ENCODE measurements around the gene PRCC.

PRCC gene

DNA sequence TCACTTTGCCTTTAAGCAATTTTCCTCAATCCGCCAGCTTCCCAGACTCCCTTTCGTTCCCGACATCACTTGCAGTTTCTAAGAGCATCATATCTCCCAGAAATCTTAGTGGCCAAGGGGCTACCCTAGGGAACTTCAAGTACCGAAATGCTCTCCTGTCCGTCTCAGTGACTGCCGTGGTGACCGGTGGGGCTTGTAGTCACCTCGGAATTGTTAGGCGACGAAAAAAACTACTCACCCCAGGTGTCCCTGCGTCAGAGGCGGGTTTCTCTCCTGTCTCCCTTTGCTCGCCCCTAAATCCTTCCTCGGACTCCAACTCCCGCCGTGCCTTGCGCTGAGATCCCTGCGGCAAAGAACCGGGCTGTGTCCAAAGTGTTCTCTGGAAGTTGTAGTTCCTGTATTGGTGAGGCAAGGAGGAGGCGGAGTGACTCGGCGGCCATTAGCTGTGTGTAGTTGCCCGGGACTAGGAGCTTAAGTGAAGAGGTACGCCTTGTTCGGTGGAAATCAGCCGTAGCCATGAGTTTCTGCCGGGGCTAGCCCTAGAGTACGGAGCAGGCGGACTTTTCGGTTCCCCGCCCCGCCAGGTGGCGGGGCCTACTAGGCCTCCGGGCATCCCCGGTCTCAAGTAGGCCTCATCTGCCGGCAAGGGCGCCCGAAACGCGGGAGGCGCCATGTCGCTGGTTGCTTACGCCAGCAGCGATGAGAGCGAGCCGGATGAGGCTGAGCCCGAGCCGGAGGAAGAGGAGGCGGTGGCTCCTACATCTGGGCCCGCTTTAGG is at the start of gene PRCC:
Gene PRCC (plus strand): TSS at position 435 of the 778 bp plus-strand sequence. CDS start 237 bp downstream, at position 672.
- peak; percentile 86 to 96 for DNase-seq (ENCODE audit: low read depth in 1 of 2, low spot score in 1 of 2)

- DNase-seq (ENCODE audit: low read depth in 1 of 2, low spot score in 1 of 2), result no peak
These were observed 46.2 kb upstream of the PRCC start for GRCh38 chr1:156721131-156721530.

DNA sequence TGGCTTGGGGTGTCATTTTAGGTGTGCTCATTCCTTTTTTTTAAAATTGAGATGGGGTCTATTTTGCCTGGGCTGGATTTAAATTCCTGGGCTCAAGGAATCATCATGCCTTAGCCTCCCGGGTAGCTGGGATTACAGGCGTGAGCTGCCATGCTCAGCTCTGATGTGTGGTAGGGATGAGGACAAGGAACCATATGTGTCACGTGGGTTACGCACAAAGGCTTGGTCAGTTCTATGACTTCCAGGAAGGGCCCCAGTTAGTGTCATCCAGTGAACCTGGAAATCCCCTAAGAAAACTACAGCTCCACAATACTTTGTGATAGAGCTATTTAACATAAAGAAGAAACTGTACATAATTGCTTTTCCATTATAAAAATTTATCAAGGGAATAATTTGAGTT is 45.8 kb upstream of the PRCC start:
- DNase-seq (ENCODE audit: low read depth in 1 of 2, low spot score in 1 of 2), result no peak

- DNase-seq (ENCODE audit: low read depth in 1 of 2, low spot score in 1 of 2), result peak; percentile 64 to 67
These were observed 41.6 kb upstream of the PRCC start for GRCh38 chr1:156725683-156726280.

DNA sequence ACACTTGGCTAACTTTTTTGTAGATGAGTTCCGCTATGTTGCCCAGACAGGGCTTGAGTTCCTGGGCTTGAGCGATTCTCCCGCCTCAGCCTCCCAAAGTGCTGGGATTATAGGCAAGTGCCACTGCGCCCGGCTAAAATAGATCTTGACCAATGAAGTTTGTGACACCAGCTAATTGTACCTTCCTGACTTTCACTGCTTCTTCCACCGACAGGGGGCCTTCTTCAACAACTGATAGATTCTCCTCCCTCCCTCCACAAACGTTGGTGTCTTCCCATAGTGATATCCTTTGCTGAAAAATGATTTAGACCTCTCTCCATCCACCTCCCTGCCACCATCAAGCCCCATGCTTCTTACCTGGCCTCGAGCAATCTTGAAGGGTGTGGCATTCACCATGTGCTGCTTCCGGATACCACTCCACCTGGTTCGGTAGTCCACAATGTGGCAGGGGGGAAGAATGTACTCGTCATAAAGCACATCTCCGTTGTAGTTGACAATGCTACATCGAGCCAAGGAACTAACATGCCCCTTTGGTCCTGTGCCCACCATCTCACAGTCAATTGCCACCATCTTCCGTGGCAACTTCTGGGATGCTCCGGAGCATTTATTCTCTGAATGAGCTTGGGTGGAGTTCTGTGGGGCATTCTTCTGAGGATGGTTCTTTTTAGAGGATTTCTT is 40.6 kb upstream of the PRCC start:
- DNase-seq (ENCODE audit: low read depth in 1 of 2, low spot score in 1 of 2), result peak in 1 of 2 donors; percentile 30

GRCh38 chr1:156727492-156727891 is 39.8 kb upstream of the PRCC start:
- no peak for DNase-seq (ENCODE audit: low read depth in 1 of 2, low spot score in 1 of 2)

DNA sequence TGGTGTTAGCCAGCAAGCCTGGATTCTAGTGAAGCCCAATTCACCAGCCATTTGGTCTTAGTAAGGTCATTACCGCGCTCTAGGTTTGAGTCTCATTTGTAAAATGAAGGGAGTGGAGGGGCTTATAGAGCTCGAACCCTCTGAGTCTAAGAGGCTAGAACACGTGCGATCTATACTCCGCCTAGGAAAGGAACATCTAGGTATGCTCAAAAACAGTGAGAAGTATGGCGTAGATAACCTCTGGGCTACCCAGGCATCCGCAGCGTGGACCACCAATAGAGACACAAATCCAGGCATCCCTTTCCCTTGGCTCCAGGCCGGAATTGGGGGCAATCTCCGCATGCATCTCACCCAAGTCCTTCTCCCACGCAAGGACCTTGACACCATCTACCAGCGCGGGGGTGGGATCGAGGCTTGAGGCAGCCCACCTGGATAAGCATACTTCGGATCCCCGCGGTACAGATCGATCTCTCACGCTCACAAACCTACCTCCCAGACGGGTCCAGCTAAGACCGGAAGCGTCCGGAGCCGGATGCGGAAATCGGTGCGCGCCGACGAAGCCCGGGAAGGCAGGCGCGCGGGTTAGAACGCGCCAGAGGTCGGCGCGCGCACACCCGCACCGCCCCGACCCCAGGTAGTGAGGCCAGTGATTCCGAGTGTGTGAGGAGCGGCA is 39.3 kb upstream of the PRCC start, which contains the start of gene METTL25B:
Gene METTL25B (plus strand): TSS at position 544 of the 673 bp plus-strand sequence. CDS start 636 bp downstream, outside the sequence.
- DNase-seq (ENCODE audit: low read depth in 1 of 2, low spot score in 1 of 2), result peak in 1 of 2 donors; percentile 72

DNA sequence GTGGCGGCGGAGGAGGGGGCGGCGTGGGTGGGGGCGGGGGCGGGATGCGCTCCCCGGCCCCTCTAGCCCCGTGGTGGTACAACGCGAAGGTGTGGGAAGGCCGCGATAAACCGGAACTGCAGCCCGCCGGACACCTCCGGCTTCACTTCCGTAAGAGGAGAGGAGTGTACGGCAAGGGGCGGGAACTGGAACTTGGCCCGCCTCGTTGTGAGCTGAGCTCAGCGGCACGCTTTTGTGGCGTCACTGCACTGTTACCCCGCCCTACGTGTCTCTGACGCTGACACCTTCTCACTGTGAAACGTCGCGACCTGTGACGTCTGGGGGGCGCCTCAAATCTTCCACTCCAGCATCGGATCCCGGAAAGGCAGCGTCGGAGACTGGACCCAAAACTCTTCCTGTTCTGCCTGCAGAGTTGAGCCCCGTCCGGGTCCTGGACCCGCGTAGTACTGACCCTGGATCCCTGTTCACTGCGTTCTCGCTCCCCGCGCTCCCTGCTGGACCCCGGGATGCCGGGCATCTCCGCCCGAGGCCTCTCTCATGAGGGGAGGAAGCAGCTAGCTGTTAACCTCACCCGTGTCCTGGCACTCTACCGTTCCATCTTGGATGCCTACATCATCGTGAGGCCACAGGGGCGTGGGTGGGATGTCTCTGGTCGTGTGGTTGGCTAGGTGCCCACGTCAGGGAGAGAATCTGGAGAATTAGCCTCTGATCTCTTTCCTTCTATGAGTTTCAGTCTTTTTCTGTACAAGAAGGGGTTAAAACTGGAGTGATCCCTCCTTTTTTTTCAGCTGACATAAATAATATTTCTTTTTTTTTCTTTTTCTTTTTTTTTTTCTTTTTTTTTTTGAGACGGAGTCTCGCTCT is 38.5 kb upstream of the PRCC start, which contains the start of gene ISG20L2:
Gene ISG20L2 (minus strand): TSS at position 168 of the 864 bp plus-strand sequence. CDS start 1,114 bp downstream, outside the sequence.
- DNase-seq (ENCODE audit: low read depth in 1 of 2, low spot score in 1 of 2), result peak; percentile 88 to 93

GRCh38 chr1:156733989-156734584 is 33.2 kb upstream of the PRCC start:
- DNase-seq (ENCODE audit: low read depth in 1 of 2, low spot score in 1 of 2), result no peak

DNA sequence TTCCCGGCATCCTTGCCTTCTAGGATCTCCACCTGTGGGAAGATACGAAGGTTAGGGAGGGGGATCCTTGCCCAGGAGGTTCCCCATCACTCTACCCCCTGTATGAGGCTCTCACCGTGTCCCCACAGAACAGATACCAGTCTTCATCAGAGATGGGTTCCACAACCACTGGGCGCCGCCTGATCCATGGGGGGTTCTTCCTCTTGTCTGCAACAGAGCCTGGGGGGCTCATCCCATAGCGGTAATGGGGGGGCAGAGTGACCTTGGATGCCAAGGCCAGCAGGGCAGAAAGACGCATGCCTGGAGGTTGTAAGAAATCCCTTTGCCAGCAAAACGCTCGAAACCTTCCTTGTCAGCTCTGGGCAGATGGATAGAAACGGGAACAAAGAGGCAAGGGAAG is 28.9 kb upstream of the PRCC start:
- no peak for DNase-seq (ENCODE audit: low read depth in 1 of 2, low spot score in 1 of 2)

DNA sequence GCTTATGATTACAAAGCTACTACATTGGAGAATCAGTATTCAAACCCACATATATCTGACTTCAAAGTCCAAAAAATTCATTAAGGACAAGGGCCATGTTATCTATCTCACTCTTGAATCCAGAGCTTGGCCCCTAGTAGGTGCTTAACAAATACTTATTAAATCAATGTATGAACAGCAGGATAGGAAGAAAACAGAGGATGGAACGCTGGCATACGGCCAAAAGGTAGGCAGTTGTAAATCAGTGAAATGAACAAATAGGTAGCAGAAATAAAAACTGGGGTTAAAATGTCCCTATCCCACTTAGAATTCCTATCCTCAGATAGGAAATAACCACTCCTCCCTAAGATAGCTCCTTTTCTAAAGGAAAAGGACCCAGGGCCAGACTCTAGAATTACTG is 28.4 kb upstream of the PRCC start:
- no peak for DNase-seq (ENCODE audit: low read depth in 1 of 2, low spot score in 1 of 2)

GRCh38 chr1:156740237-156740740 is 27.0 kb upstream of the PRCC start:
- DNase-seq (ENCODE audit: low read depth in 1 of 2, low spot score in 1 of 2), result no peak

DNA sequence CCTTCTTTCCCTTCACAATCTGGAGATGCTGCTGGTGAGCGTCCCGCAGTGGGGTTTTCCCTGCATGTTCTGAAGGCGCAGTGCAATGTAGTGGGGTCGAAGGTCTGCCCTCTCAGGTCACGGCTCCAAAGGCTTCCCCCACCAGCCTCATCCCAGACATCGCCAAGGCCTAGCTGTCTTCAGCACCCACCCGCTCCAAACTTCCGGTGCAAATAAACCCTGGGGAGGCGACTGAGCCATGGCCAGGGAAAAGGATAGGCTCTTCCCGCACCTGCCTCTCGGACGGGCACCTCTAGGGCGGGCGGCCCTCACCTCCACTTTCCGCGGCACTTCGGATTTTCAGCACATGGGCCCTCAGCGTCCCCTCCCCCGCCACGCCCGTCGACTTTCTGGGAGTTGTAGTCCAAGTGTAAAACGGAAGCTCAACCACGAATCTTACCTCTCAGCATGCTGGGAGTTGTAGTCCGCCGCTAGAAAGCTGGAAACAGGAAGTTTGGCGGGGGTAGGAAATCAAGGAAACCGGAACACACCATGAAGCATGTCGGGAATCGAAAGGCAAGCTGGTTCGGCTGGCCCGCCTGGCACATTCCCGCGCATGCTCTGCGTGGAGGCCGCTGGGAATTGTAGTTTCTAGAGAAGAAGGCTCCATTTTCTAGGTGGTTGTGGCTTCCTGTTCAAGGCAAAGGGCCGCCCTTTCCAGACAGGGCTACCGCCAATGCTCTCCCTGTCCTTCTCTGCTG is 26.4 kb upstream of the PRCC start, which contains the start of gene MRPL24:
Gene MRPL24 (minus strand): TSS at position 348 of the 740 bp plus-strand sequence. CDS start 2,384 bp downstream, outside the sequence.
- DNase-seq (ENCODE audit: low read depth in 1 of 2, low spot score in 1 of 2), result peak; percentile 86 to 98

- no peak for DNase-seq (ENCODE audit: low read depth in 1 of 2, low spot score in 1 of 2)
These were observed 25.8 kb upstream of the PRCC start for GRCh38 chr1:156741481-156741983.

GRCh38 chr1:156742017-156742416 is 25.3 kb upstream of the PRCC start:
- DNase-seq (ENCODE audit: low read depth in 1 of 2, low spot score in 1 of 2), result no peak

GRCh38 chr1:156742801-156743200 is 24.5 kb upstream of the PRCC start:
- no peak for DNase-seq (ENCODE audit: low read depth in 1 of 2, low spot score in 1 of 2)

- DNase-seq (ENCODE audit: low read depth in 1 of 2, low spot score in 1 of 2), result no peak
These were observed 23.7 kb upstream of the PRCC start for GRCh38 chr1:156743367-156744302.

- DNase-seq (ENCODE audit: low read depth in 1 of 2, low spot score in 1 of 2), result no peak
These were observed 23.0 kb upstream of the PRCC start for GRCh38 chr1:156744344-156744743.

All from activated CD4-positive, alpha-beta T cell treated with anti-CD3 and anti-CD28 coated beads, Interleukin-2, amount 50 U/mL, for 24 hours (primary cell).